Stimulated activated CD4-positive, alpha-beta T cell treated with anti-CD3 and anti-CD28 coated beads, Interleukin-2, amount 100 ng/mL, for 24 hours (primary cell): ENCODE data around the gene NUMB.

Experiments used
- DNase-seq, 2 donors: peaks; one replicate each; pipeline ENCODE4 v3.0.0-alpha.2; 2020

The NUMB gene

DNA sequence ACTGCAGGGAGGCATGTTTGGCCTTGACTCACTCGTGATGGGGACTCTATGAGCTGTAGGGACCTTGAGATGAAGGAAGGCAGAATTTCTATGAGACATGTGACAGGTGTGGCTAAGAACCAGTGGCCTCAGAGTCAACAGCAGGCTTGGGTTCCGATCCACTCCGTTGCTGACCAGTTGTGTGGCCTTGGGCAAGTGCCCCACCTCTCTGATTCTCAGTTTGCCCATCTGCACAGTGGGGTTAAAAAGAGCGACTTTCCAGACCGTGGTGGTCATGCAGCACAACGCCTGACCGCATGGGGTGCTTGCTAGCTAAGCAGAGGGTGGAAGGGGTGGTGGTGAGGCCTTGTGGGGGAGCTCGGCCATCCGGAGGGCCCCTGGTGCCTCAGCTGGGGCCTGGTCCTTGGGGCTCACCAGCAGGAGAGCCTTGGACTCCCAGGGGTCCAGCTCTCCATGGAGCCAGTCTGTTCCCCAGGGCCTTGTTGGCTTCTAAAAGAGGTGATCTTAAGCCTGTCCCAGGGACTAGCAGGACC is 202.6 kb downstream of the NUMB start:
- no peak for DNase-seq

- no peak for DNase-seq
Measured at GRCh38 chr14:73255005-73255400, 203.3 kb downstream of the NUMB start.

- no peak for DNase-seq
Measured at GRCh38 chr14:73254247-73255004, 203.9 kb downstream of the NUMB start.

DNA sequence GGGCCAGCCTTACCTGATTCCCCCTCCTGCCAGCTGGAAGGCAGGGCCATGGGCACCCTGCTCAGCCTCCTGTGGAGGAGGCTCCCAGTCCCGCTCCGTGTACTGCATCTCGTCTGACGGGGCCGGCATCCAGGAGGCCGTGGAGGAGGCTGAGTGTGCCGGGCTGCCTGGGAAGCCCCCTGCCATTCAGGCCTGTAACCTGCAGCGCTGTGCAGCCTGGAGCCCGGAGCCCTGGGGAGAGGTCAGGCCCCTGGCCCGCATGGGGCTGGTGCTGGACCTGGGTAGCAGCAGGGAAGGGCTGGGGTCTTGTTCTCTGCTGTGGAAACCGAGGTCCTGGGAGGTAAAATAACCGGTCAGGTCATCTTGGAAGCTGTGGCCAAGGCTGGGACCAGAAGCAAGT is 204.6 kb downstream of the NUMB start:
- DNase-seq, result no peak

DNA sequence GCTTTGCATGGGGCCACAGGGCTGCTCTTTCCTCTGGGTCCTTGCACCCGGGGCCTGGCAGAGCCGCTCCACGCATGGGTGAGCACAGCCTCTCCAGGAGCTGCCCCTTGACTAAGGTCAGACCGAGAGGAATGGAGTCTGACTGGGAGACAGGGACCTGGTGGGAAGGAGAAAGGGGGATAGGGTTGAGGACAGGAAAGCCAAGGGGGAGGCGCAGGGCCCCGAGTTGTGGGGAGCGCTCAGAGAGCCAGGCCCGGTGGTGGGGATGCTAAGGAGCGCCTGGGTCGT is 205.1 kb downstream of the NUMB start:
- no peak for DNase-seq

GRCh38 chr14:73252491-73253322 is 205.6 kb downstream of the NUMB start:
- no peak for DNase-seq

GRCh38 chr14:73251516-73252215 is 206.7 kb downstream of the NUMB start:
- DNase-seq, result no peak

DNA sequence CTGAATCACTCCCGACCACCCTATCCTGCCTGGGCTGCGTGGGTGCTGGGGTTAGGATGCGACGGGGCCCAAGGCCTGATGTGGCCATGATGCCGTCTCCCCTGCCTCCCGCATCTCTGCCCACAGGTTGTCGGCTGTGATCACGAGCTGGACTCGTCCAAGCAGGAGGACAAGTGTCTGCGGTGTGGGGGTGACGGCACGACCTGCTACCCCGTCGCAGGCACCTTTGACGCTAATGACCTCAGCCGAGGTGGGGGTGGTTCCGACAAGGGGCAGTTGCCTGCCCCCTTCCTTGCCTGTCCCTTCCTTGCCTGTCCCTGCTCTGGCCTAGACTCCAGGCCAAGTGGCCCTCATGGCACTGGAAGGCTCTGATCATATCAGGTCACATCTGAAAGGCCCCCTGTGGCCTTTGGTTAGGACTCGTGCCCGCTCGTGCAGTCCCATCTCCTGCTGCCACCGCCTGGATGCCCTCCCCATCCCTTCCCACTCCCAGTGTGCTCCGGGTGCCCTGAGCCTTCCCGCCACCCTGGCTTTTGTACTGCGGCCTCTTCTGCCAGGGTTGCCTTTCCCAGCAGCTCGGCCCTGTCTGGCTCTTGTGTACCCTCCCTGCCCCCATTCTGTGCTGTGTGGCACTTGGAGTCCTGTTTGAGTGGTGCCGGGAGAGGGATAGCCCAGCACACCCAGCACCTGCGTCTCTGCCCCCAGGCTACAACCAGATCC is 207.4 kb downstream of the NUMB start:
- no peak for DNase-seq

DNA sequence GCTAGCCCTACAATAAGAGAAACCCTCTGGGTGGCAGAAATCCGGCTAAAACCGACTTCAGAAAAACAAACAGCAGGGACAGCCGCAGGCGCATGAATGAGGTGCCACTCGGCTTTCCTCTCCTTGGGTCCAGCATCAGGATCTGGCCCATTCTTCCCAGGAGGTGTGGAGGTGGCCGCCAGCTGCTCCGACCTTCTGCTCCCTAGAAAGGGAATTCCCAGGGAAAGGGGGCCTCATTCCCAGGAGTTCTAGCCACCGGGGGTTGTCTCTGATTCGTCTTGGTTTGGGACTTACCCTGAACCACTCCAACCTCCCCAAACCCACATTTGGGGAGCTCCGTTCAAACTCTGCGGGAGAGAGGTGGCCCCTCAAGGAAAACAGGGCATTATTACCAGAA is 208.0 kb downstream of the NUMB start:
- no peak for DNase-seq

DNA sequence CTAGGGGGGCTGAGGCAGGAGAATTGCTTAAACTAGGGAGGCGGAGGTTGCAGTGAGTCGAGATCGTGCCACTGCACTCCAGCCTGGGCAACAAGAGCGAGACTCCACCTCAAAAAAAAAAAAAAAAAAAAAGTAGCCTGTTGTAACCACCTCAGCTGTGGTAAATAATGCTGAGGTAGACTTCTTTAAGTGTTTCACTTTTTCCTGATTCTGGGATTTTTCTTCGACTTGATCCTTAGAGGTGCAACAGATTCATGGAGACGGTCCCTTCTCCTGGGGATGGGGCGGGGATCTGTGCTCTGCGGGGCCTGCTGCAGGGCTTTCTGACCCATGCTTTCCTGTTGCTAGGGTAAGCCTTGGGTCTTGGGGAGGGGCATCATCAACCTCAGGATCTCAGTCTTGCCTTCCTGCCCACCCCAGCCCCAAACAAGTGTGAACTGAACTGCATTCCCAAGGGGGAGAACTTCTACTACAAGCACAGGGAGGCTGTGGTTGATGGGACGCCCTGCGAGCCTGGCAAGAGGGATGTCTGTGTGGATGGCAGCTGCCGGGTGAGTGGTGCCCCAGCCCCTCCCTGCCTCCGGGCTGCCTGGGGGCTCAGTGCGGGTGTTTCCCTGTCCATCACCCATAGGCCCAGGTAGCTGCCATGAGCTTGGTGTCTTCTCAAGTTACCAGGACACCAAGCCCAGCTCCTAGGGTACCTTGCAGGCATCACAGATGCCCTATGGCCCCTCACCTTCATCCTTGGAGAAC is 208.6 kb downstream of the NUMB start:
- DNase-seq, result no peak

DNA sequence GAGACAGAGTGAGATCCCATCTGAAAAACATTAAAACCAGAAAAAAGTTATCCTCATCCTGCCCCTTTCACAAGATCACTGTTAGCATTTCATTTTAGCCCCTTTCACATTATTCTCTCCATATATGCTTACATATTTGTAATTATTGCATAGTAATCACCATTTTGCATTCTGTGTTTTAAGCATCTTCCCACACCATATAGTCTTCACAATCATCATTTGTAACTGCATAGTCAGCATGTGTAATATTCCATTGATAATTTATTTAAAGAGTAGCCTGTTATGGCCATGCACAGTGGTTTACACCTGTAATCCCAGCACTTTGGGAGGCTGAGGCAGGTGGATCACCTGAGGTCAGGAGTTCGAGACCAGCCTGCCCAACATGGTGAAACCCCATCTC is 209.2 kb downstream of the NUMB start:
- no peak for DNase-seq

DNA sequence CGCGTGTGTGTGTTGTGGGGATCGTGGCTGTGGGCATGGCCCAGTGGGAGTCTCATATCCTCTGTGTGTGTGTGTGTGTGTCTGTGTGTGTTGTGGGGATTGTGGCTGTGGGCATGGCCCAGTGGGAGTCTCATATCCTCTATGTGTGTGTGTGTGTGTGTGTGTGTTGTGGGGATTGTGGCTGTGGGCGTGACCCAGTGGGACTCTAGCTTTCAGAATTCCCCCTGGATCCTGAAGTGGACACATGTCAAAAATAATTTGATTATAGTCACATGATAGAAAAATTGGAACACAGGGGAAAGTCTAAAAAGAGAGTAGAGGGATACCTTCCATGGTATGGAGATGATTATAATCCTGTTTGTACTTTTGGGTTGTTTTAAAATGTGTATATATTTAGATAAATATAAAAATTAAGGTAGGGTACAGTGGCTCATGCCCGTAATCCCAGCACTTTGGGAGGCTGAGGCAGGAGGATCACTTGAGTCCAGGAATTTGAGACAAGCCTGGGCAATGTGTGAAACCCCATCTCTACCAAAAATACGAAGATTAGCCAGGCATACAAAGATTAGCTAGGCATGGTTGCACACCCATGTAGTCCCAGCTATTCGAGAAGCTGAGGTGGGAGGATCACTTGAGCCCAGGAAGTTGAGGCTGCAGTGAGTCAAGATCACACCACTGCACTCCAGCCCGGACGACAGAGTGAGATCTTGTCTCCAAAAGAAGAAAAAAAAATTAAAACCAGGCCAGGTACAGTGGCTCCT is 210.1 kb downstream of the NUMB start:
- DNase-seq, result no peak

DNA sequence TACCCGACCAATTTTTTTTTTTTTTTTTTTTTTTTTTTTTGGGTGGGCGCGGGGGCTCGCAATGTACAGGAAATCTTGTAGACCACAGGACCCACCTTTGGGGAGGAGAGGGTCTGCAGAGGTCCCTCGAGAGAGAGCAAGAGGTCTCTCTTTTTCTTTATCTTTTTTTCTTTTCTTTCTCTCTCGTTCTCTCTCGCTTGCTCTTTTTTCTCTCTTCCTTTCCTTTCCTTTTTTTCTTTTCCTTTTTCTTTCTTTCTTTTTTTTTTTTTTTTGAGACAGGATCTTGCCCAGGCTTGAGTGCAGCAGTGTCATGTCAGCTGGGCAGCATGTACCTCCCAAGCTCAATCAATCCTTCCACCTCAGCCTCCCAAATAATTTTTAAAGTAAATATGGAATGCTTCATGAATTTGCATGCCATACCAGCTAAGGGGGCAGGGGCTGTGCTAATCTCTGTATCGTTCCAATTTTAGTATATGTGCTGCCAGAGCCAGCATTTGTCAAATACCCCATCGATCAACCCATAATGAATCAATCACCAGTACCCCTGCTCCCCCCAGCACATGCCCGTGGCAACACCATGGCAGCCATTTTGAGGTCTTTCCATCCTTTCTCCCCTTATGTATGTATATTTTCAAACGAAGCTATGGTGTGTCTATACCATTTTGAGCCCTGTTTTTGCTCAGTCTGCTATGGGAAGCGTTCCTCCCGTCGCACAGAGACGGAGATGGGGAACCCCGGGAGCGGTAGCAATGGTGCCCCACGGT is 211.8 kb downstream of the NUMB start:
- no peak for DNase-seq

DNA sequence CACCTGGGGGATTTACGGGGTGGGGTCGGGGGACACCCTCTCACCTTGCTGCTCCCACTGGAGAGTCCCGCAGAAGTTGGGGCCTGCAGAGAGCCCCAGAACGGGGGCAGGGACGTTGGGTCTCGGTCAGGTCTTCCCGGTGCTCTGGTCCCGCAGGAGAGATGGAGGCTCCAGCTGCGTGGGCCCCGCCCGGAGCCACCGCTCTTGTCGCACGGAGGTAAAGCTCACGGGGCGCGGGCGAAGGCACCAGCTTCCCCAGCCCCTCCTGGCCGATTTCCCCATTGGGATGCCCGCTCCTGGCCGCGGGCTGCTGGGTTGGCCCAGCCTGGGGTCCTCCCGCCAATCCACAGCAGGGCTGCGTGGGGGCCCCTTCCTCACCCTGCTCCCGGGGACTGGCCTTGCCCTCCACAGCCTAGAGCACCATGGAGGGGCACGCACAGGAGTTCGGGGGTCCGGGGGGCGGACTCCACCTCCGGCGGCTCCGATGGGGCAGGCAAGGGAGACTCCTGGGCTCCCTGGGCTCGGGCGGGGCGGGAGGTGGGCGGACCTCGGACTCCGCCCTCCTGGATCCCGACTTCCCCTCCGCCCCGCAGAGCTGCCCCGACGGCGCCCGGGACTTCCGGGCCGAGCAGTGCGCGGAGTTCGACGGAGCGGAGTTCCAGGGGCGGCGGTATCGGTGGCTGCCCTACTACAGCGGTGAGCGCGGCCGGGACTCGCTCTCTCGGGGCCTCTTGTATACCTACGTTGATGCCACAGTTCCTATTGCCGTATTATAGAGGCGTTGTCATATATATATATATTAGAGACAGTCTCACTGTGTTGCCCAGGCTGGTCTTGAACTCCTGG is 212.6 kb downstream of the NUMB start:
- DNase-seq, result peak; percentile 51 to 64

- DNase-seq, result no peak
Measured at GRCh38 chr14:73244541-73245290, 213.6 kb downstream of the NUMB start.

DNA sequence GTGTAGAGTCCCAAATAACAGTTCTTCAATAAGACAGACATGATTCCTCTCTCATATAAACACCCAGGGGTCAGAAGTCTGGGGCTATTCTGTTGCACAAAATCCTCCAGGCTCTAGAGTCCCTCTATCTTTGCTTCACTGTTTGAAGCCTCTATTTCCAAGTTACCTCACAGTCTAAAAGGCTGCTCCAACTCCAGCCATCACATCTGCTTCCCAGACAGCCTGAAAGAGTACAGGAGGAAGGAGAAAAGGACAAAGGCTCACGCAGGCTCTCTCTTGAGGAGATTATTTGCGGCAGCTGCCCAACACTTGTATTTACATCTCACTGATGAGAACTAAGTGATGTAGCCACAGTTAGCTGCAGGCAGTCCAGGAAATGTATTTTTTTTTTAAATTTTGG is 214.6 kb downstream of the NUMB start:
- no peak for DNase-seq

DNA sequence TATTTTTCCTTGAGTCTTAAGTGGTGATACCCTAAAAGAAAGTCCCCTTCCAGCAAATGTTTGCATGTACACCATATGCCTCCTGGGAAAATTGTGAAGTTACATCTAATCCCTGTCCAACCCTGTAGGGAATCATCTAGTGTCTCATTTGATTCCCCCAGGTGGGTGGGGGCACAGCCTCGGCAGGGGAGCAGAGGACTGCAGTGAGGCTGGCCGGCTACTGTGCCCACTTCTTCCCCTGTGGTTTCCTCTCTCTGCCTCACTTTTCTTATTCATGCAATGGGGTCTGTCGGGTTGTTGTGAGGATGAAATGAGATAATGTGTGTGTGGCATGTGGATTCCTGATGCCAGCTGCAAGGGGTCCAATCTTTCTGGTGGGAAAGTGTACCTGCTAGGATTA is 215.0 kb downstream of the NUMB start:
- DNase-seq, result no peak

- DNase-seq, result no peak
Measured at GRCh38 chr14:73242357-73242901, 215.9 kb downstream of the NUMB start.
